ENCODE data around the gene FAM107A.

The FAM107A gene

GRCh38 chr3:58518291-58518789 lies 58.9 kb downstream of the FAM107A start:
- no peak for DNase-seq (ENCODE audit: low read depth)

- DNase-seq (ENCODE audit: low read depth) = no peak
Measured at GRCh38 chr3:58514405-58514804, 62.8 kb downstream of the FAM107A start.
